OCI-LY1 (cell line): ENCODE measurements around the gene PTPN18.

ENCODE experiments used
- H2AFZ ChIP-seq: fragments of 200-600 bp; sonication (generic), shearing (Covaris generic); 2 replicates; pipeline ENCODE4 v1.6.0; 2014; ENCODE audit warnings: antibody characterized with exemption, mild to moderate bottlenecking, low read length
- H3F3A ChIP-seq: fragments of 200-600 bp; sonication (generic), shearing (Covaris generic); 2 replicates; pipeline ENCODE4 v1.6.0; 2014; ENCODE audit warnings: mild to moderate bottlenecking, antibody characterized with exemption, low read length, moderate library complexity; ENCODE audit not compliant: insufficient read depth
- H3K27ac ChIP-seq: fragments of 200-600 bp; sonication (generic); 2 replicates; pipeline ENCODE4 v1.5.1; 2014; ENCODE audit warnings: low read length, mixed run types, mild to moderate bottlenecking, low read depth; ENCODE audit not compliant: poor library complexity, severe bottlenecking
- H3K27me3 ChIP-seq: fragments of 200-600 bp; sonication (generic); 2 replicates; pipeline ENCODE4 v1.6.0; 2014; ENCODE audit warnings: antibody characterized with exemption, mild to moderate bottlenecking, low read length, moderate library complexity; ENCODE audit not compliant: insufficient read depth
- H3K36me3 ChIP-seq: fragments of 200-600 bp; sonication (generic); 2 replicates; pipeline ENCODE4 v1.6.1; 2014; ENCODE audit warnings: mild to moderate bottlenecking, antibody characterized with exemption, low read length, moderate library complexity, mixed read lengths; ENCODE audit not compliant: insufficient read depth
- H3K4me1 ChIP-seq: fragments of 200-600 bp; sonication (generic); 2 replicates; pipeline ENCODE4 v1.5.1; 2014; ENCODE audit warnings: mild to moderate bottlenecking, low read length, moderate library complexity; ENCODE audit not compliant: insufficient read depth, severe bottlenecking
- H3K4me2 ChIP-seq: fragments of 200-600 bp; sonication (generic), shearing (Covaris generic); 2 replicates; pipeline ENCODE4 v1.6.1; 2014; ENCODE audit warnings: low read length
- H3K4me3 ChIP-seq: fragments of 200-600 bp; sonication (generic); 2 replicates; pipeline ENCODE4 v1.5.1; 2014; ENCODE audit warnings: low read length, low read depth, mild to moderate bottlenecking, mixed read lengths; ENCODE audit not compliant: poor library complexity, severe bottlenecking
- H3K79me2 ChIP-seq: fragments of 200-600 bp; shearing (Covaris generic); 2 replicates; pipeline ENCODE4 v1.6.1; 2016; ENCODE audit warnings: mixed run types, low read length, mixed read lengths; ENCODE audit not compliant: insufficient read depth
- H3K9ac ChIP-seq: fragments of 200-600 bp; sonication (generic), shearing (Covaris generic); 2 replicates; pipeline ENCODE4 v1.6.1; 2014; ENCODE audit warnings: mild to moderate bottlenecking, low read length, mixed read lengths
- H3K9me2 ChIP-seq: fragments of 200-600 bp; sonication (generic), shearing (Covaris generic); 2 replicates; pipeline ENCODE4 v1.6.1; 2014; ENCODE audit warnings: low read depth, mild to moderate bottlenecking, low read length, mixed read lengths
- H3K9me3 ChIP-seq: fragments of 200-600 bp; shearing (Covaris generic); 2 replicates; pipeline ENCODE4 v1.6.1; 2014; ENCODE audit warnings: low read length, mixed read lengths
- H4K20me1 ChIP-seq: fragments of 200-600 bp; sonication (generic), shearing (Covaris generic); 2 replicates; pipeline ENCODE4 v1.6.0; 2016; ENCODE audit warnings: mild to moderate bottlenecking, low read length; ENCODE audit not compliant: insufficient read depth
- EZH2 ChIP-seq: fragments of 200-600 bp; sonication (generic), shearing (Covaris generic); IDR thresholded peaks from 2 replicates; pipeline ENCODE4 v1.8.0; 2017; ENCODE audit warnings: borderline replicate concordance, mixed run types, mild to moderate bottlenecking, antibody characterized with exemption, low read length, moderate library complexity, mixed read lengths
- TF ChIP-seq, protein P1 (sequence below): fragments of 200-600 bp; sonication (generic), shearing (Covaris generic); IDR thresholded peaks from 2 replicates; pipeline ENCODE4 v1.5.1; 2017; ENCODE audit warnings: mild to moderate bottlenecking, antibody characterized with exemption, low read length, moderate library complexity, mixed read lengths

Gene PTPN18

DNA sequence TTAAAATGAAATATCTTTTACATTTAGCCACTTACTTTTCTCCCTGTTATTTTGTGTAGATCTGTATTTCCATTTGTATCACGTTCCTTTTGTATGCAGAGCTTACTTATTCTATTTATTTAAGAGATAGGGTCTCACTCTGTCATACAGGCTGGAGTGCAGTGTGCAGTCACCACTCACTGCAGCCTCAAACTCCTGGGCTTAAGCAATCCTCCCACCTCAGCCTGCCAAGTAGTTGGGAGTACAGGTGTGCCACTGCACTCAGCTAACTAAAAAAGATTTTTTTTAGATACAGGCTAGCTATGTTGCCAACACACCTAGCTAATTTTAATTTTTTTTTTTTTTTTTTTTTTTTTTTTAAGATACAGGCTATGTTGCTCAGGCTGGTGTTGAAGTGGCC is 10.9 kb downstream of the PTPN18 start:
- Histone ChIP-seq H3K27me3 (no peaks in the 10 kb centered on the region), H3K27ac (no peak overlapping the region), H4K20me1 (no peaks in the 10 kb centered on the region), H3K9ac (no peak overlapping the region), H3K9me3 (no peaks in the 10 kb centered on the region), H3K4me3 (no peak overlapping the region), H3K9me2 (no peaks in the 10 kb centered on the region), H3K4me2 (no peak overlapping the region), H3K79me2 (peaks cover 3% of the 10 kb centered on the region; the same call in 1 of the 2 replicates), H3K4me1 (peaks cover 33% of the 10 kb centered on the region), H3K36me3 (peaks cover 35% of the 10 kb centered on the region), H2AFZ (no peak overlapping the region), H3F3A (peaks cover 6% of the 10 kb centered on the region; the same call in 1 of the 2 replicates)
- no peak for TF ChIP-seq EZH2
- TF ChIP-seq, protein P1, sequence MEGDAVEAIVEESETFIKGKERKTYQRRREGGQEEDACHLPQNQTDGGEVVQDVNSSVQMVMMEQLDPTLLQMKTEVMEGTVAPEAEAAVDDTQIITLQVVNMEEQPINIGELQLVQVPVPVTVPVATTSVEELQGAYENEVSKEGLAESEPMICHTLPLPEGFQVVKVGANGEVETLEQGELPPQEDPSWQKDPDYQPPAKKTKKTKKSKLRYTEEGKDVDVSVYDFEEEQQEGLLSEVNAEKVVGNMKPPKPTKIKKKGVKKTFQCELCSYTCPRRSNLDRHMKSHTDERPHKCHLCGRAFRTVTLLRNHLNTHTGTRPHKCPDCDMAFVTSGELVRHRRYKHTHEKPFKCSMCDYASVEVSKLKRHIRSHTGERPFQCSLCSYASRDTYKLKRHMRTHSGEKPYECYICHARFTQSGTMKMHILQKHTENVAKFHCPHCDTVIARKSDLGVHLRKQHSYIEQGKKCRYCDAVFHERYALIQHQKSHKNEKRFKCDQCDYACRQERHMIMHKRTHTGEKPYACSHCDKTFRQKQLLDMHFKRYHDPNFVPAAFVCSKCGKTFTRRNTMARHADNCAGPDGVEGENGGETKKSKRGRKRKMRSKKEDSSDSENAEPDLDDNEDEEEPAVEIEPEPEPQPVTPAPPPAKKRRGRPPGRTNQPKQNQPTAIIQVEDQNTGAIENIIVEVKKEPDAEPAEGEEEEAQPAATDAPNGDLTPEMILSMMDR: no peak

DNA sequence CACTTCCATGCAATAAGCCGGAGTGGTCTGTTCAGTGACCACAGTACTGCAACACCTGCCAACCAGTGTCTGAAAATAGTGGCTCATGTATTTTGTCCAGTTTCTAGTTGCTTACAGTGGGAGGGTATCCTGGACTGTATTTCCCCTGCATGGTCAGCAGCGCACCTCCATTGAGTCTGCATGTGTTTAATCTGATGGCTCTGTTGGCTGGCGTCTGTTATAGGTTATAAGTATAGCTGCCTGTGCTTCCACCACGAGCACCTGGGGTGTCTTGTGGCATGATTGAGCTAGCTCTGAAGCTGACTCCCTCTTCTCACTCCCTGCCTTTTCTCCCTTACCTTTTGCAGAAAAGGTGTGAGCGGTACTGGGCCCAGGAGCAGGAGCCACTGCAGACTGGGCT is 12.9 kb downstream of the PTPN18 start:
- Histone ChIP-seq H3K4me3 (no peak overlapping the region), H3K27me3 (no peaks in the 10 kb centered on the region), H3K79me2 (peaks cover 12% of the 10 kb centered on the region), H3K27ac (peak overlapping the region; percentile 92), H3K9ac (no peak overlapping the region; the same call in 1 of the 2 replicates), H2AFZ (no peak overlapping the region), H3K4me2 (no peak overlapping the region), H3K9me3 (no peaks in the 10 kb centered on the region), H3K9me2 (no peaks in the 10 kb centered on the region), H3K4me1 (peaks cover 41% of the 10 kb centered on the region), H3F3A (peaks cover 6% of the 10 kb centered on the region; the same call in 1 of the 2 replicates), H4K20me1 (no peaks in the 10 kb centered on the region), H3K36me3 (peaks cover 38% of the 10 kb centered on the region)
- no peak for TF ChIP-seq EZH2

DNA sequence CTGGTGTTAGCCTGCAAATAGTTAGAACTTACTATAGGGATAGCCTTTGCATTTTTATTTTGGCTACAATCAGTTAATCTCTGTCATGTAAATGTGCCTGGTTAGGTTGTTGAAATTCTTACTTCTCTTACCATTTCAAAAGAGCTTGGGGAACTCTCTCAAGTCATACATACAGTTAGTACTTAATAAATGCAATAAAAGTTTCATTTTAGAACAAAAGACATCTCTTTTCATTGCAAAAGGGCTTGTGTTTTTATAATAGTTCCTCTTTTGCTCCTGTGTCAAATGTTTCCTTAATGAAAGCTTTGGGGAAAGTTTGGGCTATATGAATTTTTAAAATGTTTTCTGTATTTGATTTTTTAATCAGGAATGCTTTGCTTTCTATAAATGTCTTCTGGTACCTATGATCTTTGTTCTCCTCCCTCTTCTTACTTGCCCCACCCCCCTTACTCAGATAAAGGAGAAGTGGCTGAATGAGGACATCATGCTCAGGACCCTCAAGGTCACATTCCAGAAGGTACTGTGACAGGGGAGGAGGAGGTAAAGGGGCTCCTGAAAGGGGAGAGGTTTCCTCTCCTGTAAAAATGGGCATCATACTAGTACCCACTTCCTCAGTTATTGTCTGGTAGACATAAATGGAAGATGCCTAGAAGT is 13.6 kb downstream of the PTPN18 start:
- peak overlapping the region; percentile 92 for H3K27ac ChIP-seq
- H3F3A ChIP-seq: peaks cover 6% of the 10 kb centered on the region; the same call in 1 of the 2 replicates
- peaks cover 15% of the 10 kb centered on the region for H3K79me2 ChIP-seq
- no peaks in the 10 kb centered on the region for H3K9me3 ChIP-seq
- H3K9me2 ChIP-seq: no peaks in the 10 kb centered on the region
- H3K27me3 ChIP-seq: no peaks in the 10 kb centered on the region
- peaks cover 47% of the 10 kb centered on the region for H3K4me1 ChIP-seq
- no peak overlapping the region for H3K4me3 ChIP-seq
- H3K4me2 ChIP-seq: peak overlapping the region; percentile 84; the same call in 1 of the 2 replicates
- peak overlapping the region; percentile 98; the same call in 1 of the 2 replicates for H3K9ac ChIP-seq
- peaks cover 38% of the 10 kb centered on the region for H3K36me3 ChIP-seq
- no peaks in the 10 kb centered on the region for H4K20me1 ChIP-seq
- no peak overlapping the region for H2AFZ ChIP-seq
- no peak for TF ChIP-seq EZH2
- TF ChIP-seq, protein P1: no peak
